ENCODE data around the gene DCDC1. TPM values are rescaled to one million over a fixed set of nuclear protein-coding genes. Genes with fewer than 3 reads are reported as not detected.

DCDC1 gene
- total RNA-seq, 1 donor from 2014 or later: 0.21 TPM

DNA sequence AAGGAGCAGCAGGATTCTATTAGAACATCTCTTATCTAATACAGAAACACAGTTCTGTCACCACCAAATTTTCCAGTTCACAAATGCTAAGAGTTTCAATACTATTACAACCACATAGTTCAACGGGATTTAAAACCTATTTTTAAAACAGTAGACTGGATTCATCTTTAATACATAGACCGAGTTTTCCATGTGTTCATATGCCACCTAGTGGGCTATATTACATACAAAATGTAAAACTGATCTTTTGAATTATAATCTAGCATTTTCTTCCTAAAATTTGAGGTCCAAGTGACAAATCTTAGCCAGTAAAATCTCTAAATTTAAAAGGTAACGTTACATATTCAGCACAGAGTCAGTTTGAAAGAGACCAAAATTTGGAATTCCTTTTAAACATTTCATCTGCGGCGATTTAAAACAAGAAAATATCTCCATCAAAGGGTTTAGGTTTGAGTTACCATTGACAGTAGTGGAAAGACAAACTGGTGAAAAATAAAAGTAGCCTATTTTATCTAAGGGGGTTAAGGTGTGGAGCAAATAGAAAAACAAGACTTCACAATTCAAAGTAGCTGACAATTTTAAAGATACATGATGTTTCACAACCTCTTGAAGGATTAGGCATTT lies 514.0 kb downstream of the DCDC1 start:
- no peak for DNase-seq (ENCODE audit: low read depth)
- TF ChIP-seq, protein P1, sequence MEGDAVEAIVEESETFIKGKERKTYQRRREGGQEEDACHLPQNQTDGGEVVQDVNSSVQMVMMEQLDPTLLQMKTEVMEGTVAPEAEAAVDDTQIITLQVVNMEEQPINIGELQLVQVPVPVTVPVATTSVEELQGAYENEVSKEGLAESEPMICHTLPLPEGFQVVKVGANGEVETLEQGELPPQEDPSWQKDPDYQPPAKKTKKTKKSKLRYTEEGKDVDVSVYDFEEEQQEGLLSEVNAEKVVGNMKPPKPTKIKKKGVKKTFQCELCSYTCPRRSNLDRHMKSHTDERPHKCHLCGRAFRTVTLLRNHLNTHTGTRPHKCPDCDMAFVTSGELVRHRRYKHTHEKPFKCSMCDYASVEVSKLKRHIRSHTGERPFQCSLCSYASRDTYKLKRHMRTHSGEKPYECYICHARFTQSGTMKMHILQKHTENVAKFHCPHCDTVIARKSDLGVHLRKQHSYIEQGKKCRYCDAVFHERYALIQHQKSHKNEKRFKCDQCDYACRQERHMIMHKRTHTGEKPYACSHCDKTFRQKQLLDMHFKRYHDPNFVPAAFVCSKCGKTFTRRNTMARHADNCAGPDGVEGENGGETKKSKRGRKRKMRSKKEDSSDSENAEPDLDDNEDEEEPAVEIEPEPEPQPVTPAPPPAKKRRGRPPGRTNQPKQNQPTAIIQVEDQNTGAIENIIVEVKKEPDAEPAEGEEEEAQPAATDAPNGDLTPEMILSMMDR (IDR thresholded peaks at IDR 0.05; ENCODE audit: insufficient read depth, low read length, poor library complexity, severe bottlenecking): peak; percentile 30
- Histone ChIP-seq H3K36me3 (ENCODE audit: control insufficient read depth, insufficient read depth, low read length) (no peaks in the 10 kb centered on the region), H3K4me3 (ENCODE audit: low read depth, low read length) (no peak overlapping the region), H3K27me3 (ENCODE audit: control insufficient read depth, insufficient read depth, low read length) (no peaks in the 10 kb centered on the region)

DNA sequence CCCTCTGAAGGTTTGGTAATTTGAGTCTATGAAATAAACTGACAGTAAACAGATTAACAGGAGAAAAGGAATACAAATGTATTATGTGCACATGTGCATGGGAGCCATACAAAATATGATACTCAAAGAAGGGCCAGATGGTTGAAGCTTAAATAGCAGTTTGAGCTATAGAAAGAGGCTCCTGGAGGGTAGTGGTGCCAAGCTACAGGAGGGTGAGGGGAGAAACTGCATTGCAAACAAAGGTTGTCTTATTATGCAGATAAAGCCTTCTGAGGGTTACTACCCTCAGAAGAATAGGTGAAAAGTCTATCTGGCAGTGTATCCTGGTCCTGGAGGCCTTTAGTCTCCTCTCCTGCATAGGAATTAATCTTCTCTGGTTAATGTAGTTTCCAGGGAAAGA lies 516.1 kb downstream of the DCDC1 start:
- Histone ChIP-seq H3K27me3 (ENCODE audit: control insufficient read depth, insufficient read depth, low read length) (no peaks in the 10 kb centered on the region), H3K36me3 (ENCODE audit: control insufficient read depth, insufficient read depth, low read length) (no peaks in the 10 kb centered on the region), H3K4me3 (ENCODE audit: low read depth, low read length) (no peak overlapping the region)
- DNase-seq (ENCODE audit: low read depth): no peak
- TF ChIP-seq, protein P1 (IDR thresholded peaks at IDR 0.05; ENCODE audit: insufficient read depth, low read length, poor library complexity, severe bottlenecking): no peak

DNA sequence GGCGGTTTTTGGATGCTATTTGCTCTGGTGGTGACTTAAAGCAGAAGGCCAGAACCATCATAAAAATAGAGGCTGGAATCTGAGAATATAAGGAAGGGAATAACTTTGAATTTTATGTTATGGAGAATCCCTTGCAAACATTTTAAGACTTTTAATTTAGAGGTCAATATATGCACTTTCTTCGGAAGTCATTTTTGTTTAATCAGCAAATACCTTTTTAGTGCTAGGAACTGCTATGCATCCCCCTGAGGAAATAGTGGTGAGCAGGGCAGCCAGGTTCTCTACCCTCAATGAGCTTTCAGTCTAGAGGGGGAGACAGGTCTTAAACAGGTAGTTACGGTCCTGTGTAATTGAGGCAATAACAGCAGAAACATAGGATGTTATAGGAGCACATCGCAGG lies 516.9 kb downstream of the DCDC1 start:
- H3K4me3 ChIP-seq (ENCODE audit: low read depth, low read length): no peak overlapping the region
- no peaks in the 10 kb centered on the region for H3K36me3 ChIP-seq (ENCODE audit: control insufficient read depth, insufficient read depth, low read length)
- H3K27me3 ChIP-seq (ENCODE audit: control insufficient read depth, insufficient read depth, low read length): no peaks in the 10 kb centered on the region
- TF ChIP-seq, protein P1 (IDR thresholded peaks at IDR 0.05; ENCODE audit: insufficient read depth, low read length, poor library complexity, severe bottlenecking): no peak
- DNase-seq (ENCODE audit: low read depth): no peak

DNA sequence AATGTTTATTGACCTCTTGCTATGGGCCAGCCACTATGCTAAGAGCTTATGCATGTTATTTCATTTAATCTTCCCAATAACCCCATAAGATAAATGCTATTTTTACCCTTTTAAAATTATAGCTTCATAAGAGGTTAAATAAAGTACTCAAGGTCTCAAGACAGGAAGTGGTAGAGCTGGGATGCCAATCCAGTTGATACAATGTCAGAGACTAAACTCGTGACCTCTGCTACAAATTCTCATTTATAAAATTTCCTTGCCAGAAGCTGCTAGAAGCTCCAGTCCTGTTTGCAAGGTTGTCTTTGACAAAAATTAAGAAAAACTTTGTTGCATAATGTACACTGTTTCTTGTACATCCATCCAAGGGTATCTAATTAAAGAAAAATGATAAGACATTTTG lies 517.4 kb downstream of the DCDC1 start:
- TF ChIP-seq, protein P1 (IDR thresholded peaks at IDR 0.05; ENCODE audit: insufficient read depth, low read length, poor library complexity, severe bottlenecking): no peak
- no peak for DNase-seq (ENCODE audit: low read depth)
- H3K4me3 ChIP-seq (ENCODE audit: low read depth, low read length): no peak overlapping the region
- H3K36me3 ChIP-seq (ENCODE audit: control insufficient read depth, insufficient read depth, low read length): no peaks in the 10 kb centered on the region
- no peaks in the 10 kb centered on the region for H3K27me3 ChIP-seq (ENCODE audit: control insufficient read depth, insufficient read depth, low read length)

DNA sequence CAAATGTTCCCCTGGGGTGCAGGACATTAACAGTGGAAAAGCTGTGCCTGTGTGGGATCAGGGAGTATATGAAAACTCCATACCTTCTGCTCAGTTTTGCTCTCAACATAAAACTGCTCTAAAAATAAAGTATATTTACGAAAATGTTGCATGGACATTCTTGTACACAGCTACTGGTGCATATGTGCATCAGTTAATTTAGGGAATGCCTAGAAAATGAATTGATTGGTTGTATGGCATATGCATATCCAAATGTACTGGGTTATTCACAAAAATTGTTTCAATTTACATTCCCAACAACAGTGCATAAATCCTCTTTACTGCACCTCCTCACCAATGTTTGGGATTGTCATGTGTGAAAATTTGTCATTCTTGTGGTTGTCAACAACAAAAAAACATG lies 532.3 kb downstream of the DCDC1 start:
- H3K4me3 ChIP-seq (ENCODE audit: low read depth, low read length): no peak overlapping the region
- no peaks in the 10 kb centered on the region for H3K36me3 ChIP-seq (ENCODE audit: control insufficient read depth, insufficient read depth, low read length)
- TF ChIP-seq, protein P1 (IDR thresholded peaks at IDR 0.05; ENCODE audit: insufficient read depth, low read length, poor library complexity, severe bottlenecking): no peak
- DNase-seq (ENCODE audit: low read depth): no peak
- no peaks in the 10 kb centered on the region for H3K27me3 ChIP-seq (ENCODE audit: control insufficient read depth, insufficient read depth, low read length)

DNA sequence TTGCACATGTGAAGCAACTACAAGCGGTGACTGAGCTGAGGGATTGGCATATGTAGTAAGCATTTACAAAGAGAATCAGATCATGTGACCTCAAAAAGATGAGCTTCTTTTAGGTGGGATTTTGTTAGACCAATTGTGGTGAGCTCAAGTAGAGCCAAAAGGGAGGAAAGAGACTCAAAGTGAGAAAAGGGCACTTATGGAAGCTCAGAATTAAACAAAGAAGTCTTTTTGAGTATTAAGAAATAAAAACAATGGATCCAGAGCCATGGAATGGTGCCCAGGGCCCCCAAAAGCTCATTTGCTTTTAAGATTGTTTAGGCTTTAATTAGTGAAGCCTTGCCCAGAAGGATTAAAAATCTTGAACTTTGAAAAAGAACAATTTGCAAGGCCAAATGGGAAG lies 536.7 kb downstream of the DCDC1 start:
- H3K4me3 ChIP-seq (ENCODE audit: low read depth, low read length): no peak overlapping the region
- DNase-seq (ENCODE audit: low read depth): no peak
- TF ChIP-seq, protein P1 (IDR thresholded peaks at IDR 0.05; ENCODE audit: insufficient read depth, low read length, poor library complexity, severe bottlenecking): no peak
- H3K36me3 ChIP-seq (ENCODE audit: control insufficient read depth, insufficient read depth, low read length): no peaks in the 10 kb centered on the region
- H3K27me3 ChIP-seq (ENCODE audit: control insufficient read depth, insufficient read depth, low read length): no peaks in the 10 kb centered on the region
